ENCODE data around the gene STAP1. TPM values are rescaled to one million over a fixed set of nuclear protein-coding genes. Genes with fewer than 3 reads are reported as not detected.

STAP1 gene
- total and polyA plus RNA-seq, 2 experiments from 2014 or later, result not detected

- ATAC-seq (no peak), DNase-seq (ENCODE audit: low spot score) (peak; percentile 9)
- Mint-ChIP-seq H3K4me1 (peaks cover 4% of the 10 kb centered on the region; the same call in 2 of the 3 replicates), H3K9me3 (peaks cover 6% of the 10 kb centered on the region; the same call in 2 of the 3 replicates), H3K27ac (no peak overlapping the region), H3K27me3 (ENCODE audit: insufficient read depth, low read depth, poor library complexity) (no peaks in the 10 kb centered on the region), H3K4me3 (no peak overlapping the region), H3K36me3 (ENCODE audit: low read depth) (peaks cover 63% of the 10 kb centered on the region)
- H3K27ac ChIP-seq (ENCODE audit: low read depth), result no peak overlapping the region
- no peaks in the 10 kb centered on the region for H3K27me3 ChIP-seq (ENCODE audit: insufficient read depth)
- H3F3A ChIP-seq (replicated peaks; ENCODE audit: low read depth), result no peaks in the 10 kb centered on the region
- H3K4me1 ChIP-seq (ENCODE audit: insufficient read depth), result no peaks in the 10 kb centered on the region
- no peaks in the 10 kb centered on the region for H3K9me2 ChIP-seq (ENCODE audit: insufficient read depth)
- H4K20me1 ChIP-seq (replicated peaks; ENCODE audit: insufficient read depth), result no peaks in the 10 kb centered on the region
- H3K36me3 ChIP-seq (ENCODE audit: insufficient read depth), result peaks cover 20% of the 10 kb centered on the region; the same call in 1 of the 2 replicates
- H3K4me2 ChIP-seq, result no peak overlapping the region
- no peak overlapping the region for H2AFZ ChIP-seq
- H3K79me2 ChIP-seq (replicated peaks; ENCODE audit: insufficient read depth), result peaks cover 7% of the 10 kb centered on the region; the same call in 1 of the 2 replicates
- no peak overlapping the region for H3K4me3 ChIP-seq
- no peak for TF ChIP-seq CREB1 (CRISPR knock-in tag; IDR thresholded peaks at IDR 0.05; ENCODE audit: low read depth)
Observed at GRCh38 chr4:67535280-67535840, 23.2 kb upstream of the STAP1 start.

GRCh38 chr4:67539830-67540229 lies 18.7 kb upstream of the STAP1 start:
- Mint-ChIP-seq H3K27ac (no peak overlapping the region), H3K4me1 (peaks cover 2% of the 10 kb centered on the region; the same call in 2 of the 3 replicates), H3K9me3 (no peaks in the 10 kb centered on the region), H3K36me3 (ENCODE audit: low read depth) (peaks cover 35% of the 10 kb centered on the region; the same call in 2 of the 3 replicates), H3K4me3 (no peak overlapping the region), H3K27me3 (ENCODE audit: insufficient read depth, low read depth, poor library complexity) (no peaks in the 10 kb centered on the region)
- Histone ChIP-seq H3K4me1 (ENCODE audit: insufficient read depth) (0 out of 2 replicates have a peak, but pooled peaks cover 5% of the 10 kb centered on the region), H3K9me2 (ENCODE audit: insufficient read depth) (no peaks in the 10 kb centered on the region), H3F3A (replicated peaks; ENCODE audit: low read depth) (no peaks in the 10 kb centered on the region), H3K4me3 (no peak overlapping the region), H2AFZ (no peak overlapping the region), H3K36me3 (ENCODE audit: insufficient read depth) (peaks cover 15% of the 10 kb centered on the region; the same call in 1 of the 2 replicates), H3K79me2 (replicated peaks; ENCODE audit: insufficient read depth) (peaks cover 38% of the 10 kb centered on the region), H3K4me2 (no peak overlapping the region), H3K27ac (ENCODE audit: low read depth) (no peak overlapping the region), H4K20me1 (replicated peaks; ENCODE audit: insufficient read depth) (no peaks in the 10 kb centered on the region; the same call in 1 of the 2 replicates), H3K27me3 (ENCODE audit: insufficient read depth) (no peaks in the 10 kb centered on the region)
- DNase-seq (ENCODE audit: low spot score), result no peak
- ATAC-seq, result no peak
- no peak for TF ChIP-seq NANOG (IDR thresholded peaks at IDR 0.05; ENCODE audit: borderline replicate concordance)
- no peak for TF ChIP-seq EZH2 (IDR thresholded peaks at IDR 0.05; ENCODE audit: low read depth, unreplicated experiment)
- no peak for TF ChIP-seq ETS1 (IDR thresholded peaks at IDR 0.05)
- TF ChIP-seq ZNF462 (CRISPR knock-in tag; IDR thresholded peaks at IDR 0.05), result no peak
- TF ChIP-seq CREB1 (CRISPR knock-in tag; IDR thresholded peaks at IDR 0.05; ENCODE audit: low read depth), result no peak
- no peak for TF ChIP-seq ZNF114 (CRISPR knock-in tag; IDR thresholded peaks at IDR 0.05)
- TF ChIP-seq EZH2phosphoT487 (IDR thresholded peaks at IDR 0.05; ENCODE audit: unreplicated experiment), result no peak
- no peak for TF ChIP-seq REST (IDR thresholded peaks at IDR 0.05; ENCODE audit: unreplicated experiment)
- TF ChIP-seq POLR2AphosphoS5 (IDR thresholded peaks at IDR 0.05; ENCODE audit: low read depth), result no peak
